GM21515 (cell line): Measurements from ENCODE around the gene BRPF3.

ENCODE experiments used
- ATAC-seq: cut with Tn5 transposase; IDR thresholded peaks from one replicate; pipeline ENCODE4 v1.9.1; 2021; ENCODE audit not compliant: unreplicated experiment

BRPF3 gene

DNA sequence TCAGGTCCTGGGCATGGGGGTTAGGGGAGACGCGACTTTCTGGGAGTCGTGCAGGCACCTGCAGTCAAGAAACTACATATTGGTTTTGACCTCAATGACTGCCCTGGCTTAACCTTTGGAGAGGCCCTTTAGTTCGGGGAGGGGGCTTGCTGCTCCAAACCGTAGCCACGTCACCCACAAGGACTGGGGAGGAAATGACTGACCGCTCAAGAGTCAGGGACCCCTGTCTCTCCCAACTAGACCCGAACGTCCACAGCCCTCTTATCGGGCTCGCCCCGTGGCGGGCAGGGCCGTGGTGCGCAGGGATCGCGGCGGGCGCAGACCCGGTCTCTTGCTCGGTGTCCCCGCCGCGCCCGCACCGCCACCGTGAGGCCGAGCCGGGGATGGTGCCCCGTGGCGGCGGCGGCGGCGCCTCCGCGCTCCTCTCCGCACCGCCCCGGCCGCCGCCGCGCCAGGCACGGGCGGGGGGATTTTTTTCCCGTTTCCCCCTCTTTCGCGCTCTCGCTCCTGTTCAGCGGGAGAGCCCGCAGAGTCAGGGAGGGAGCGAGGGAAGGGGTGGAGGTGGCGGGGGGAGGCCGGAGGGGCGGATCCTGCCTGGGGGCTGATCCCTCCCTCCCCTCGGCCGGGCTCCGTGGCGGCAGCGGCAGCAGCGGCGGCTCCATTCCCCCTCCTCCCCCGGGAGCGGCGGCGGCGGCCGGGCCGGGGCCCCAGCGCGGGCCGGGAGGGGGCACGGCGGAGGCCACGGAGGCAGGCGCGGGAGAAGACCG, at the start of gene BRPF3:
TSS of gene BRPF3 (plus strand) at position 632 of the 767 bp plus-strand sequence. CDS start 3,579 bp downstream, outside the sequence.
- peak; percentile 64 for ATAC-seq

DNA sequence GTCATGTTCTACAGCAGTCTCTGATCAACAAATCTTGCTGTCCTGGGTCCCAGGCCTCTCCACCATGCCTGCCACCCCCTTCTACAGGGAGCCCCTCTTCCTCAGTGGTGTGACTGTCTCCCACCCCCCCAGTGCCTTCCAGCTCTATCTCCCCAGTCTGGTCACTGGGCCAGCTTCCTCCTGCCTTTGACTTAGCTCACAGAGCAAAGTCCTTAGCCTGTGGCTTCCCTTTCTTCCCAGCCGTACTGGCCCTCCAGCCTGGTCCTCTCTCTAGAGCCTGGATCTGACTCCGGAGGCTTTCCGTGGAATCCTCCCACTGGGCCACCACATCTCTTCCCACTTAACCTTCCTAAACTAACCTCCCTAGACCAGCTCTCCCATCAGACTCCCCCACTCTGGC, 49.2 kb upstream of the BRPF3 start:
- no peak for ATAC-seq

DNA sequence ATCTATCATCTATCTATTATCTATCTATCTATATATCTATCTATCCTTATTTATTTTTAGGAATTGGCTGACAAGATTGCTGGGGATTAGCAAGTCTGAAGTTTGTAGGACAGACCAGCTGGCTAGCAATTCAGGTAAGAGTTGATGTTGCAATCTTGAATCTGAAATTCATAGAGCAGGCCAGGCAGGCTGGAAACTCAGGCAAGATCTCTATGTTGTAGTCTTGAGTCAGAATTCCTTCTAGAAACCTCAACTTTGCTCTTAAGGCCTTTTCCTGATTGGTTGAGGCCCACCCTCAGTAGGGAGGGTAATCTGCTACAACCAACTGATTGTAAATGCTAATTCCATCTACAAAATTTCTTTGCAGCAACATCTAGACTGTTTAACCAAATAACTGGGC, 47.1 kb upstream of the BRPF3 start:
- ATAC-seq: no peak

- no peak for ATAC-seq
Observed at GRCh38 chr6:36150283-36150682, 46.3 kb upstream of the BRPF3 start.

- no peak for ATAC-seq
Observed at GRCh38 chr6:36154286-36154685, 42.3 kb upstream of the BRPF3 start.

GRCh38 chr6:36155662-36156061, 40.9 kb upstream of the BRPF3 start:
- no peak for ATAC-seq

DNA sequence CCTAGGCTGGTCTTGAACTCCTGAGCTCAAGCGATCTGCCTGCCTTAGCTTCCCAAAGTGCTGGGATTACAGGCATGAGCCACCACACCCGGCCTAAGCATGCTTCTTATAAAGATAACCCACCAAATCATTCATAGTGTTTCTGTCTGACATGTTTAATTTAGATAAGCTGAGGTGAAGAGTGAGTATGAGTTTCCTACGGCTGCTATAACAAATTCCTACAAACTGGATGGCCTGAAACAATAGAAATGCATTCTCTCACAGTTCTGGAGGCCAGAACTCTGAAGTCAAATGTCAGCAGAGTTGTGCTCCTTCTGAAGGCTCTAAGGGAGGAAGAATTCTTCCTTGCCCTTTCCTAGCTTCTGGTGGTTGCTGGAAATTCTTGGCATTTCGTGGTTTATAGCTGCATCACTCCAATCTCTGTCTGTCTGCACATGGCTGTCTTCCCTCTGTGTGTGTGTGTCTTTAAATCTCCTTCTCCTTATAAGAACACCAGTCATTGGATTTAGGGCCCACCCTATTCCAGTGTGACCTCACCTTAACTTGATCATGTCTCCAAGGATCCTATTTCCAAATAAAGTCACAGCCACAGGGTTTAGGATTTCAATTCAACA, 36.3 kb upstream of the BRPF3 start:
- ATAC-seq: no peak

DNA sequence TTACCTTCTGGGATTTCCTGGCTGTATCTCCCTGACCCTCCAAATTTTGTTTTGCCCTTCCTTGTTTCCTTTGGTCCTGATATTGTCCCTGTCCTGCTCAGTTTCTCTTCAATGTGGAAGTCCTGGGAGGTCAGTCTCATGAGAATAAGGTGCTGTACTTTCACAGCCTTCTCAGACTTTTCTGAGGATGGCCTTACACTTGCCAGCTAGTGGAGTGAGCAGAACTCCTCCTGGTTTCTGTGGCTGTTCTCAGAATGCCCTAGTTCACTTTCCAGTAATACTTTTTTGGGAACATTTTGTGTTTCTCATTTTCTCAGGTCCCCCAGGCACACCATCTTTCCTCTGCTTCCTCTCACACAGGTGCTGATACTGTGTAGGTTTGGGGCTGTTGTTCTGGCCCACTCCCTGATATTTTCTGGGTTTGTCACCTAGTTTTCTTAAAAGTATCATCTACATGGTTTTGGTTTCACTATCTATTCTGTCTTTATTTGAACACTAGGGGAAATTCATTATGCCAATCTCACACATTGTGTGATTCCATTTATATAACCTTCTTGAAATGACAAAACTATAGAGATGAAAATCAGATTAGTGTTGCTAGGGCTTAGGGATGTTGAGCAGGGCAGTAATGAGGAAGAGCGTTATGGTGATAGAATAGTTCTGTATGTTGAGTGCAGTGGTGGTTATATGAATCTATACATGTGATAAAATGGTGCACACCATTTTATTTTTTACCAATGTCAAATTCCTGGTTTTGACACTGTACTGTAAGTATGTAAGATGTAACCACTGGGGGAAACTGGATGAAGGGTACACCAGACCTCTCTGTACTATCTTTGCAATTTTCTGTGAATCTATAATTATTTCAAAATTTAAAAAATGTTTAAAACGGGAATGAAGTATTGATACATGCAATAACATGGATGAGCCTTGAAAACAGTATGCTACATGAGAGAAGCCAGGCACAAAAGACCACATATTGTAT, 27.2 kb upstream of the BRPF3 start:
- no peak for ATAC-seq

DNA sequence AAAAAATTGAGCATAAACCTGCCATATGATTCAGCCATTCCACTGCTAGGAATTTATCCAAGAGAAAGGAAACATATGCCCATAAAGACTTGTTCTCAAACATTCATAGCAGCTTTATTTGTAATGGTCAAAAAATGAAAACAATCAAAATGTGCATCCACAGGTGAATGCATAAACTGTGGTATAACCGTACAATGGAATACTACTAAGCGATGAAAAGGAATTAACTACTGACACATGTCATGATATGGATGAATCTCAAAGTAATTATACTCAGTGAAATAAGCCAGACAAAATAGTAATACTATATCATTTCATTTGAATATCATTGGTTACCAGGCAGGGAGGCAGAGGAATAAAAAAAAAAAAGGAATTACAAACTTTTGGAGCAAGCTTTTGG, 25.8 kb upstream of the BRPF3 start:
- no peak for ATAC-seq

- no peak for ATAC-seq
Observed at GRCh38 chr6:36171573-36171972, 25.0 kb upstream of the BRPF3 start.

DNA sequence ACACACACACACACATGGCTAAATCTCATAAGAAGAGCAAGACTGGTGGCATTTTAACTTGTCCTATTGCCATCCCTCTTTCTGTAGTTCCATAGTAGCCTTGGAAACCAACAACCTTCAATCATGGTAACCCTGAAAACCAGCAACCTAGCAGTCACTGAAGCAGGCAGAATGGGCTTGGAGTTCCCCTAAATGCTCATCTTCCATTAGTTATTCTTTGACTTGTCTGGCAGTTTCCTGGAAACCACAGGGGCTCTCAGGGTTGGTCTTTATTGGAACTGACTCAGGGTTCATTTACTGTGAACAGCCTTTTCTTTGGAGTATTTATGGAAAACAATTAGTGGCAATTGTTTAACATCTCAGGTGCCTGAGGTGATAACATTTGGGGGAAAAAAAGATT, 19.4 kb upstream of the BRPF3 start:
- ATAC-seq: no peak

DNA sequence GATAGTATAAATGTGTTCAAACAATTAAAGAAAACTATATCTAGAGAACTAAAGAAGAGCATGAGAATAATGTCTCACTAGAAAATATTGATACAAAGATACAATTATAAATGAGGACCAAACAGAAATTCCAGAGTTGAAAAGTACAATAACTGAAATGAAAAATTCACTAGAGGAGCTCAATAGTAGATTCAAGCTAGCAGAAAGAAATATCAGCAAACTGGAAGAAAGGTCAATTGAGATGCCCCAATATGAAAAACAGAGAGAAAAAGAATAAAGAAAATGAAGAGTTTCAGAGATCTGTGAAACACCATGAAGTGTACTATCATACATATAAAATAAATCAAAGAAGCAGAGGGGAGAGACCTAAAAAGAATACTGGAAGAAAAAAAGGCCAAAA, 18.0 kb upstream of the BRPF3 start:
- ATAC-seq: no peak

DNA sequence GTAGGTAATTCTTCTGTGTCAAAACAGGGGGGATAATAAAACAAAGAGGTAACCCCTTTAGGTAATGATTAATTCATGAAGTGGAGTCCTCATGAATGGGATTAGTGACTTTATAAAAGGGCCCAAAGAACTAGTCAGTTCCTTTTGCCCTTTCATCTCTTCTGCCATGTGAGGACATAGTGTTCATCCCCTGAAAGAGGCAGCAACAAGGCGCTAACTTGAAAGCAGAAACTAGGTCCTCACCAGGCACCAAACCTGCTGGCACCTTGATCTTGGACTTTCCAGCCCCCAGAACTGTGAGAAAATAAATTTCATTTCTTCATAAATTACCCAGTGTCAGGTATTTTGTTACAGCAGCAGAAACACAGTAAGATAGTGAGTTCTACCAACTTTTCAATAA, 16.4 kb upstream of the BRPF3 start:
- ATAC-seq: no peak

DNA sequence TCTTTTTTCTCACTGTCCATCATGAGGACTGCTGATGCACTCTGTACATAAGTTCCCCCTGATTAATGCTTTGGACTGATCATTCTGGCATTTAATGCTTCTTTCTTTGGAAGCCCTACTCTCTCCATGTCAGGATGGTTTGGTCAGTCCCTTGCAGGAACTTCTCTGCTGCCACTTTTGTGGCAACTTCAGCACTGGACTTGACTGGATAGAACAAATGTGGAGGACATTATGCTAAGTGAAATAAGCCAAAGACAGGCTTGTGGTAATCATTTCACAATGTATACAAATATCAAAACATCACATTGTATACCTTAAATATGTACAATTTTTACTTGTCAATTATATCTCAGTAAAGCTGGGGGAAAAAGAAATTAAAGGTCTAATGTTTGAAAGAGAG, 12.2 kb upstream of the BRPF3 start:
- no peak for ATAC-seq

GRCh38 chr6:36186199-36186598, 10.3 kb upstream of the BRPF3 start:
- ATAC-seq: no peak

- ATAC-seq: no peak
Observed at GRCh38 chr6:36187446-36187845, 9.1 kb upstream of the BRPF3 start.

- no peak for ATAC-seq
Observed at GRCh38 chr6:36195471-36196112, 952 bp upstream of the BRPF3 start.

DNA sequence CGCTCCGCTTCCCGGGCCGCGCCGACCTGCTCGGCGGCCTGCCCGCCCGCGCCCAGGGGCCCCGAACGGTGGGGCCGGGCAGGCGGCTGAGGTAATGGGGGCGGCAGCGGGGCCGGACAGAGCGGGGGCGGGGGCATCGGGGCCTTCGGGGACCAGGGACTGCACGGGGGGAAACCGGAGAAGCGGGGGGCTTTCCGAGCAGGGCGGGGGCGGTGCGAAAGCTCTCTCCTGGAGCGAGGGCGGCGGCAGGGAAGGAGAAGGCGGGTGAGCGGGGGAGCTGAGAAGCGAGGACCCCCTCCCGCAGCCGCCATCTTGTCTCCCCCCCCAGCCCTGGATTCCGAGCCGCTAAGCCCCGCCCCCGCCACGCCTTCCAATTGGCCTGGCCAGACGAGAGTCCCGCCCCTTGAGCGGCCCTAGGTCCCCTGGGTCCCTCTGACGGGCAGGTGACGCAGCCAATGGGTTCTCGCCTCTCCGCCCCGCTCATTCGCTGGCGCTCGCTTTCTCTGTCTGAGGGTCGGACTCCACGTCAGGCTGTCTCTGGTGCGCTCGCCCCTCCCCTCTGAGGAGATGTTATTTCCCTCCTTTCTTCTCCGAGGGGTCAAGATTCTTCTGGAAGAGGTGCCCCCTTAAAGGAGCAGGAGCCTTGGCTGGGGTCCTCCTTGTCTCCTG, 470 bp downstream of the BRPF3 start:
- ATAC-seq: peak; percentile 82

DNA sequence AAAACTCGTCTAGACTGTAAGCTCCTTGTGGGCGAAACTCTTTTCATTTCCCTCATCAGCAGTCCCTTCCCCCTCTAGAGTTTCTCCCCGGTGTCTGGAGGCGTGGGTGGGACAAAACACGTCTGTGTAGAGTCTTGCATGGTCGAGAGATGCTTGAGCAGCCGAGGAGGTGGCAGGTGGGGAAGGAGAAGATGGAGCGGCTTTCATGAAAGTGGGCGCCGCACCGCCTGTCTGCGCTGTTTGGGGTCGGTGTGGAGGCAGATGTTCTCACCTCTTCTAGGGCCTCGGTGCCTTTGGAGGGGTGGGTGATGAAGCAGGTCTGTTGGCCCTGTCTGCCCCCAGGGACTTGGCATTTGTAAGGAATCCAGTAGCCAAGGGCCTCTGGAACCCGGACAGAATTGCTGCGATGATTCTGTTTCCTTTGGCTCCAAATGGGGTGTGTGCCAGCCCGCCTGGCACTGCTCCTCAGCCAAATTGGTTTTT, 1.2 kb downstream of the BRPF3 start:
- ATAC-seq: no peak

GRCh38 chr6:36198986-36199385, 2.4 kb downstream of the BRPF3 start:
- ATAC-seq: no peak
